Thyroid gland (tissue), 4 donors: ENCODE data around the gene CYP2J2.

Experiments
- CTCF ChIP-seq, 6 experiments: fragments of 200-600 bp in 3 of 6; fragments of 450-650 bp in 3 of 6; sonication (generic) in 3 of 6; IDR thresholded peaks; one replicate each; pipeline ENCODE4 v1.5.1; 2016 to 2019; ENCODE audit warnings: antibody characterized with exemption in 6 of 6, mild to moderate bottlenecking in 2 of 6, inconsistent platforms in 1 of 6, moderate library complexity in 1 of 6
- POLR2A ChIP-seq, 2 donors: fragments of 450-650 bp; IDR thresholded peaks; one replicate each; pipeline ENCODE4 v1.6.1; 2017; ENCODE audit warnings: antibody characterized with exemption in 2 of 2, mild to moderate bottlenecking in 2 of 2, moderate library complexity in 1 of 2

- no peak for TF ChIP-seq POLR2A (IDR thresholded peaks at IDR 0.05)
- no peak for TF ChIP-seq CTCF (IDR thresholded peaks at IDR 0.05)
These were observed 25.9 kb downstream of the CYP2J2 start for GRCh38 chr1:59900640-59901039.
